Liver (tissue), 9 donors: ENCODE results near the gene NFKB1. TPM values are rescaled to one million over a fixed set of nuclear protein-coding genes. Genes with fewer than 3 reads are reported as not detected.

Experiments
- DNase-seq: peaks from one replicate; pipeline ENCODE4 v3.0.0-alpha.2; 2017; ENCODE audit warnings: low spot score
- H3K27ac ChIP-seq, 2 donors: one replicate each; pipeline ENCODE4 v1.7.0; 2013; ENCODE audit warnings: inconsistent platforms in 2 of 2, low read length in 2 of 2, control low read depth in 1 of 2, low read depth in 1 of 2, mild to moderate bottlenecking in 1 of 2
- H3K27me3 ChIP-seq, 4 donors: one replicate each; pipeline versions ENCODE4 v1.6.1 to v1.7.0; 2013; ENCODE audit warnings: low read length in 3 of 4, inconsistent platforms in 1 of 4, mild to moderate bottlenecking in 1 of 4, moderate library complexity in 1 of 4; ENCODE audit not compliant: control insufficient read depth in 4 of 4, insufficient read depth in 4 of 4
- H3K36me3 ChIP-seq, 4 donors: one replicate each; pipeline versions ENCODE4 v1.6.1 to v1.7.0; 2013; ENCODE audit warnings: low read length in 3 of 4, mild to moderate bottlenecking in 3 of 4, low read depth in 1 of 4, moderate library complexity in 1 of 4; ENCODE audit not compliant: control insufficient read depth in 4 of 4, insufficient read depth in 3 of 4
- H3K4me1 ChIP-seq, 4 donors: one replicate each; pipeline versions ENCODE4 v1.6.1 to v1.7.0; 2013; ENCODE audit warnings: low read length in 3 of 4, mild to moderate bottlenecking in 3 of 4, moderate library complexity in 1 of 4; ENCODE audit not compliant: control insufficient read depth in 4 of 4, insufficient read depth in 4 of 4
- H3K4me3 ChIP-seq, 3 donors: one replicate each; pipeline versions ENCODE4 v1.6.1 to v1.7.0; 2013; ENCODE audit warnings: low read length in 3 of 3, control low read depth in 1 of 3, low read depth in 1 of 3, mild to moderate bottlenecking in 1 of 3
- H3K9ac ChIP-seq, 2 donors: one replicate each; pipeline ENCODE4 v1.7.0; 2013; ENCODE audit warnings: low read length in 2 of 2, mild to moderate bottlenecking in 2 of 2, moderate library complexity in 2 of 2, control low read depth in 1 of 2, low read depth in 1 of 2
- H3K9me3 ChIP-seq, 4 donors: one replicate each; pipeline versions ENCODE4 v1.6.1 to v1.7.0; 2013; ENCODE audit warnings: low read length in 3 of 4; ENCODE audit not compliant: control insufficient read depth in 4 of 4
- ATF3 ChIP-seq: IDR thresholded peaks from 2 replicates; pipeline ENCODE4 v1.6.1; 2016; ENCODE audit warnings: antibody characterized with exemption
- CTCF ChIP-seq: fragments of 150-350 bp; IDR thresholded peaks from 2 replicates; pipeline ENCODE4 v1.5.1; 2017; ENCODE audit warnings: improper control_type of control experiment, low read depth, low read length; ENCODE audit not compliant: missing input control
- EGR1 ChIP-seq, 2 donors: IDR thresholded peaks; 2 replicates each; pipeline ENCODE4 v1.6.1; 2016 to 2018; ENCODE audit warnings: antibody characterized with exemption in 2 of 2, low read depth in 2 of 2
- FOXA1 ChIP-seq: IDR thresholded peaks from 2 replicates; pipeline ENCODE4 v1.6.1; 2016; ENCODE audit warnings: antibody characterized with exemption
- FOXA2 ChIP-seq: IDR thresholded peaks from 2 replicates; pipeline ENCODE4 v1.6.1; 2016; ENCODE audit warnings: antibody characterized with exemption
- GABPA ChIP-seq, 2 donors: IDR thresholded peaks in 1 of 2; conservative IDR thresholded peaks in 1 of 2; 2 replicates each; pipeline ENCODE4 v1.6.1; 2016; ENCODE audit warnings: antibody characterized with exemption in 2 of 2, mild to moderate bottlenecking in 1 of 2, moderate library complexity in 1 of 2
- HNF4A ChIP-seq, 2 donors: conservative IDR thresholded peaks; 2 replicates each; pipeline ENCODE4 v1.6.1; 2016; ENCODE audit warnings: antibody characterized with exemption in 2 of 2, mild to moderate bottlenecking in 2 of 2
- HNF4G ChIP-seq: IDR thresholded peaks from 2 replicates; pipeline ENCODE4 v1.6.1; 2016; ENCODE audit warnings: antibody characterized with exemption
- JUND ChIP-seq, 2 donors: IDR thresholded peaks; 2 replicates each; pipeline ENCODE4 v1.6.1; 2016; ENCODE audit warnings: antibody characterized with exemption in 2 of 2
- MAX ChIP-seq: IDR thresholded peaks from 2 replicates; pipeline ENCODE4 v1.6.1; 2016; ENCODE audit warnings: antibody characterized with exemption
- REST ChIP-seq: IDR thresholded peaks from 2 replicates; pipeline ENCODE4 v1.6.1; 2016; ENCODE audit warnings: antibody characterized with exemption, mild to moderate bottlenecking
- RXRA ChIP-seq, 2 donors: IDR thresholded peaks; 2 replicates each; pipeline ENCODE4 v1.6.1; 2017 to 2018; ENCODE audit warnings: antibody characterized with exemption in 2 of 2, mild to moderate bottlenecking in 1 of 2
- SP1 ChIP-seq: IDR thresholded peaks from 2 replicates; pipeline ENCODE4 v1.6.1; 2018; ENCODE audit warnings: antibody characterized with exemption, mild to moderate bottlenecking
- TAF1 ChIP-seq: conservative IDR thresholded peaks from 2 replicates; pipeline ENCODE4 v1.6.1; 2016; ENCODE audit warnings: antibody characterized with exemption, mild to moderate bottlenecking
- YY1 ChIP-seq: IDR thresholded peaks from 2 replicates; pipeline ENCODE4 v1.6.1; 2016; ENCODE audit warnings: antibody characterized with exemption, mild to moderate bottlenecking
- ZBTB33 ChIP-seq: IDR thresholded peaks from 2 replicates; pipeline ENCODE4 v1.6.1; 2016; ENCODE audit warnings: antibody characterized with exemption
- WGBS: extraction: QIAGEN DNeasy Blood & Tissue Kit; methylation state at CpG from one replicate; pipeline ENCODE4 v1.1.7; 2013; 5-methylcytosine and 5-hydroxymethylcytosine counted together
- polyA plus RNA-seq, 2 donors: library from polyadenylated mRNA; stranded (reverse) in 1 of 2; unstranded in 1 of 2; fragments of 200-250 nt in 1 of 2; fragments of >200 nt in 1 of 2; fragmentation: Nextera tagmentation in 1 of 2; extraction: Ambion mirVana in 1 of 2; gene quantifications; one replicate each; pipeline versions ENCODE4 v1.2.1 to v1.2.3, GENCODE V29; 2013 to 2015
- total RNA-seq, 2 donors: library from RNA; depleted of rRNA; stranded (reverse); fragments of >200 nt; gene quantifications; one replicate each; pipeline ENCODE4 v1.2.3, GENCODE V29; 2014
- donor health status: healthy.
- donor health status: healthy.
- donor health status: healthy.
- donor health status: healthy.
- donor health status: healthy.

The NFKB1 gene
- total and polyA plus RNA-seq, 4 donors = 5.1 to 23.0 (median 13.4) TPM

GRCh38 chr4:102593147-102593546 is 92.0 kb downstream of the NFKB1 start:
- no peak for TF ChIP-seq FOXA1
- TF ChIP-seq ATF3 = no peak
- no peak for TF ChIP-seq ZBTB33
- TF ChIP-seq CTCF = no peak
- TF ChIP-seq RXRA (IDR thresholded peaks at IDR 0.05) = no peak
- no peak for TF ChIP-seq MAX
- TF ChIP-seq GABPA (IDR thresholded peaks at IDR 0.05 in 1 of 2, conservative IDR thresholded peaks at IDR 0.05 in 1 of 2) = no peak
- no peak for TF ChIP-seq JUND (IDR thresholded peaks at IDR 0.05)
- no peak for TF ChIP-seq EGR1 (IDR thresholded peaks at IDR 0.05; ENCODE audit: low read depth in 2 of 2)

GRCh38 chr4:102594000-102594399 is 92.8 kb downstream of the NFKB1 start:
- TF ChIP-seq RXRA (IDR thresholded peaks at IDR 0.05) (no peak), HNF4A (conservative IDR thresholded peaks at IDR 0.05) (no peak), REST (no peak), FOXA1 (no peak), JUND (IDR thresholded peaks at IDR 0.05) (no peak), MAX (no peak), TAF1 (no peak), YY1 (no peak), SP1 (no peak), ATF3 (no peak), HNF4G (no peak), FOXA2 (no peak), GABPA (IDR thresholded peaks at IDR 0.05 in 1 of 2, conservative IDR thresholded peaks at IDR 0.05 in 1 of 2) (no peak), ZBTB33 (no peak), EGR1 (IDR thresholded peaks at IDR 0.05; ENCODE audit: low read depth in 2 of 2) (no peak), CTCF (no peak)
- no peak for DNase-seq
- Histone ChIP-seq H3K9ac (no peak overlapping the region), H3K4me1 (no peaks in the 10 kb centered on the region), H3K36me3 (peaks cover 2 to 52% (median 35%) of the 10 kb centered on the region in 4 donors), H3K4me3 (no peak overlapping the region), H3K27ac (no peak overlapping the region), H3K9me3 (no peaks in the 10 kb centered on the region), H3K27me3 (no peaks in the 10 kb centered on the region)
- WGBS = 63% methylated on average over 2 of the region's 2 CpGs

More at GRCh38 chr4:102593147-102593546, 92.0 kb downstream of the NFKB1 start:
- Histone ChIP-seq H3K27ac (no peak overlapping the region), H3K4me3 (no peak overlapping the region), H3K4me1 (no peaks in the 10 kb centered on the region), H3K9me3 (no peaks in the 10 kb centered on the region), H3K9ac (no peak overlapping the region), H3K36me3 (peaks cover 2 to 47% (median 30%) of the 10 kb centered on the region in 4 donors), H3K27me3 (no peaks in the 10 kb centered on the region)
- no peak for DNase-seq
- 88% methylated on average over 7 of the region's 7 CpGs for WGBS
